SK-N-SH (cell line): ENCODE measurements around the gene EHD3. TPM values are rescaled to one million over a fixed set of nuclear protein-coding genes. Genes with fewer than 3 reads are reported as not detected.

ENCODE experiments used
- CTCF ChIA-PET: fragments of 300-600, 350-600 bp; formaldehyde crosslinking; extraction: SDS; loops from one replicate; lab custom pipeline; 2021; lab: Yijun Ruan, JAX
- POLR2A ChIA-PET: fragments of 350-600 bp; sonication (Branson Sonifier 250); formaldehyde crosslinking; extraction: SDS; loops from one replicate; lab custom pipeline; 2020; ENCODE audit warnings: antibody characterized with exemption, inconsistent platforms; lab: Yijun Ruan, JAX
- DNase-seq: peaks from one replicate; pipeline ENCODE4 v3.0.0; 2012
- H2AFZ ChIP-seq: fragments of 200-600 bp; sonication (generic); 2 replicates; pipeline ENCODE4 v1.8.1; 2016; ENCODE audit warnings: antibody characterized with exemption, mild to moderate bottlenecking, low read depth
- H3F3A ChIP-seq: fragments of 200-600 bp; sonication (generic); replicated peaks from 2 replicates; pipeline ENCODE3; 2016; ENCODE audit warnings: antibody characterized with exemption, mild to moderate bottlenecking; ENCODE audit not compliant: insufficient read depth
- H3K27ac ChIP-seq, 2 experiments: fragments of 200-500 bp in 1 of 2; fragments of 200-600 bp in 1 of 2; sonication (Bioruptor generic) in 1 of 2; sonication (generic), shearing (Covaris generic) in 1 of 2; 2 replicates each; pipeline versions ENCODE4 v1.5.1 to v1.6.1; 2014 to 2016; ENCODE audit warnings: low read depth in 2 of 2, inconsistent platforms in 1 of 2, low read length in 1 of 2, mild to moderate bottlenecking in 1 of 2, mixed read lengths in 1 of 2
- H3K27me3 ChIP-seq: fragments of 200-600 bp; sonication (generic), shearing (Covaris generic); 2 replicates; pipeline ENCODE4 v1.6.1; 2016; ENCODE audit warnings: mixed run types; ENCODE audit not compliant: insufficient read depth
- H3K36me3 ChIP-seq, 2 experiments: fragments of 200-500 bp in 1 of 2; fragments of 200-600 bp in 1 of 2; sonication (Bioruptor generic) in 1 of 2; sonication (generic) in 1 of 2; replicated peaks in 1 of 2; 2 replicates each; pipeline versions ENCODE3 to v1.5.1; 2014 to 2016; ENCODE audit warnings: low read length in 1 of 2, mild to moderate bottlenecking in 1 of 2; ENCODE audit not compliant: insufficient read depth in 2 of 2, control insufficient read depth in 1 of 2
- H3K4me1 ChIP-seq, 2 experiments: fragments of 200-500 bp in 1 of 2; fragments of 200-600 bp in 1 of 2; sonication (Bioruptor generic) in 1 of 2; sonication (generic), shearing (Covaris generic) in 1 of 2; 2 replicates each; pipeline versions ENCODE4 v1.5.1 to v1.6.1; 2014 to 2016; ENCODE audit warnings: low read depth in 1 of 2, low read length in 1 of 2, mixed run types in 1 of 2; ENCODE audit not compliant: insufficient read depth in 2 of 2, control insufficient read depth in 1 of 2
- H3K4me2 ChIP-seq: fragments of 200-600 bp; sonication (generic), shearing (Covaris generic); 2 replicates; pipeline ENCODE4 v1.6.1; 2017; ENCODE audit warnings: mixed run types
- H3K4me3 ChIP-seq, 2 experiments: fragments of 200-500 bp in 1 of 2; fragments of 200-600 bp in 1 of 2; sonication (Bioruptor generic) in 1 of 2; sonication (generic), shearing (Covaris generic) in 1 of 2; 2 replicates each; pipeline versions ENCODE4 v1.5.1 to v1.8.1; 2014 to 2016; ENCODE audit warnings: low read depth in 2 of 2, inconsistent platforms in 1 of 2, low read length in 1 of 2, mild to moderate bottlenecking in 1 of 2, mixed read lengths in 1 of 2, moderate library complexity in 1 of 2
- H3K79me2 ChIP-seq: fragments of 200-600 bp; sonication (generic); 2 replicates; pipeline ENCODE4 v1.8.1; 2017; ENCODE audit warnings: mild to moderate bottlenecking; ENCODE audit not compliant: insufficient read depth
- H3K9ac ChIP-seq: fragments of 200-600 bp; sonication (generic); 2 replicates; pipeline ENCODE4 v1.6.1; 2017; ENCODE audit warnings: mixed run types
- H3K9me2 ChIP-seq: fragments of 200-600 bp; sonication (generic); 2 replicates; pipeline ENCODE4 v1.6.1; 2017; ENCODE audit warnings: mixed run types
- H3K9me3 ChIP-seq: fragments of 200-600 bp; sonication (generic); 2 replicates; pipeline ENCODE4 v1.6.1; 2017; ENCODE audit warnings: mixed run types, mild to moderate bottlenecking, moderate library complexity
- H4K20me1 ChIP-seq: fragments of 200-600 bp; sonication (generic); 2 replicates; pipeline ENCODE4 v1.6.1; 2017; ENCODE audit warnings: mild to moderate bottlenecking, mixed run types; ENCODE audit not compliant: insufficient read depth
- CTCF ChIP-seq: fragments of 200-600 bp; sonication (generic); IDR thresholded peaks from 2 replicates; pipeline ENCODE4 v1.6.1; 2017; ENCODE audit warnings: antibody characterized with exemption, mild to moderate bottlenecking, moderate library complexity
- FOSL2 ChIP-seq: IDR thresholded peaks from 2 replicates; pipeline ENCODE4 v1.4.0; 2012; ENCODE audit warnings: low read depth, mild to moderate bottlenecking, moderate library complexity, borderline replicate concordance
- FOXM1 ChIP-seq: IDR thresholded peaks from 2 replicates; pipeline ENCODE4 v1.4.0; 2012; ENCODE audit warnings: low read depth, mild to moderate bottlenecking
- GABPA ChIP-seq: IDR thresholded peaks from 2 replicates; pipeline ENCODE4 v1.4.0; 2012; ENCODE audit warnings: low read depth, mild to moderate bottlenecking
- GATA2 ChIP-seq: sonication (generic); formaldehyde crosslinking; IDR thresholded peaks from 2 replicates; pipeline ENCODE4 v1.5.0; 2020; ENCODE audit warnings: mild to moderate bottlenecking, missing genetic modification reagents
- JUND ChIP-seq: IDR thresholded peaks from 2 replicates; pipeline ENCODE4 v1.4.0; 2012
- NRF1 ChIP-seq: IDR thresholded peaks from 2 replicates; pipeline ENCODE4 v1.6.1; 2012; ENCODE audit warnings: low read depth, mild to moderate bottlenecking, low read length
- PBX3 ChIP-seq: IDR thresholded peaks from 2 replicates; pipeline ENCODE4; 2012
- RAD21 ChIP-seq: IDR thresholded peaks from 2 replicates; pipeline ENCODE4 v1.6.1; 2012; ENCODE audit warnings: mild to moderate bottlenecking, low read length
- RCOR1 ChIP-seq: fragments of 150-350 bp; IDR thresholded peaks from 2 replicates; pipeline ENCODE4 v1.6.1; 2017; ENCODE audit warnings: antibody characterized with exemption, low read length
- SMC3 ChIP-seq: IDR thresholded peaks from 2 replicates; pipeline ENCODE4 v1.6.1; 2012; ENCODE audit warnings: low read depth, low read length, improper control_type of control experiment
- ZBTB33 ChIP-seq: IDR thresholded peaks from 2 replicates; pipeline ENCODE4 v1.4.0; 2012; ENCODE audit warnings: low read depth, borderline replicate concordance
- WGBS: methylation state at CpG from one replicate; pipeline ENCODE4 v1.1.6; 2017; ENCODE audit warnings: low lambda C conversion rate; 5-methylcytosine and 5-hydroxymethylcytosine counted together
- polyA plus RNA-seq, 3 experiments: library from polyadenylated mRNA; depleted of rRNA; stranded (reverse); fragments of >200 nt; gene quantifications; 2 replicates each; pipeline ENCODE4 v1.2.3, GENCODE V29; 2012
- TF ChIP-seq, protein P1 (sequence below): fragments of 150-350 bp; IDR thresholded peaks from 2 replicates; pipeline ENCODE4 v1.6.1; 2016; ENCODE audit warnings: mild to moderate bottlenecking, low read depth, low read length

Gene EHD3
- polyA plus RNA-seq, 1 of the 3 experiments (the other 2 are of a cell fraction), result 45.4 TPM

GRCh38 chr2:31223026-31223425 lies 10.9 kb upstream of the EHD3 start:
- no peak for TF ChIP-seq GATA2
- TF ChIP-seq NRF1, result no peak
- no peak for TF ChIP-seq ZBTB33
- TF ChIP-seq GABPA, result no peak
- TF ChIP-seq, protein P1, sequence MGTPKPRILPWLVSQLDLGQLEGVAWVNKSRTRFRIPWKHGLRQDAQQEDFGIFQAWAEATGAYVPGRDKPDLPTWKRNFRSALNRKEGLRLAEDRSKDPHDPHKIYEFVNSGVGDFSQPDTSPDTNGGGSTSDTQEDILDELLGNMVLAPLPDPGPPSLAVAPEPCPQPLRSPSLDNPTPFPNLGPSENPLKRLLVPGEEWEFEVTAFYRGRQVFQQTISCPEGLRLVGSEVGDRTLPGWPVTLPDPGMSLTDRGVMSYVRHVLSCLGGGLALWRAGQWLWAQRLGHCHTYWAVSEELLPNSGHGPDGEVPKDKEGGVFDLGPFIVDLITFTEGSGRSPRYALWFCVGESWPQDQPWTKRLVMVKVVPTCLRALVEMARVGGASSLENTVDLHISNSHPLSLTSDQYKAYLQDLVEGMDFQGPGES, result no peak
- no peak for TF ChIP-seq RCOR1
- TF ChIP-seq FOXM1, result no peak
- TF ChIP-seq PBX3, result no peak
- TF ChIP-seq SMC3, result no peak
- Histone ChIP-seq H3K79me2 (no peaks in the 10 kb centered on the region), H3K9ac (no peak overlapping the region), H2AFZ (no peak overlapping the region), H4K20me1 (no peaks in the 10 kb centered on the region), H3K4me1 (peaks cover 0 to 8% of the 10 kb centered on the region in 2 experiments; a peak in 1 of 4 replicates), H3K9me2 (no peaks in the 10 kb centered on the region), H3K9me3 (no peaks in the 10 kb centered on the region), H3K4me3 (no peak overlapping the region), H3K36me3 (no peaks in the 10 kb centered on the region), H3F3A (no peaks in the 10 kb centered on the region), H3K27me3 (peaks cover 33% of the 10 kb centered on the region), H3K4me2 (no peak overlapping the region), H3K27ac (no peak overlapping the region)
- ChIA-PET CTCF (interaction anchor here (1.0 to 2.5 kb wide), 4 partner anchors 10 to 112 kb away, joined by 3 to 15 read pairs (median 4); partner anchors contain the start of gene EHD3), POLR2A (no interaction called here)
- WGBS, result 64% methylated on average over 4 of the region's 4 CpGs
- DNase-seq, result no peak

DNA sequence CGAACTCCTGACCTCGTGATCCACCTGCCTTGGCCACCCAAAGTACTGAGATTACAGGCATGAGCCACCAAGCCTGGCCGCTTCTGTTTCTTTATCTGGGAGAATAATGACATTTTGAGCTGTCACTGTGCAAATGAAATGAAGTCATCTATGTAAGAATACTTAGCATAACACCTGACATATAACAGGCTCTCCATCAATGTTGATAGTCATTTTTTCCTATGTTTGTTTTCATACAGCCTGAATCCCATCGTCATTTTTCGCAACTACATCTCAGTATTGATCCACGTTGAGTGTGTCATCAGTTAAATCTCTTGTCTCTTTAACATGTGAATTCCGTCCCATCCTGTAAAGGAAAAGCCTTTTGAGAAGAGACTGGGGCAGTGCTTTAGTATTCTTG lies 10.2 kb upstream of the EHD3 start:
- no peaks in the 10 kb centered on the region for H3K9me2 ChIP-seq
- peaks cover 0 to 8% of the 10 kb centered on the region in 2 experiments; a peak in 1 of 4 replicates for H3K4me1 ChIP-seq
- no peaks in the 10 kb centered on the region for H3F3A ChIP-seq
- no peak for TF ChIP-seq NRF1
- TF ChIP-seq RAD21, result no peak
- no peak for TF ChIP-seq FOSL2
- TF ChIP-seq CTCF, result no peak
- no peak for TF ChIP-seq RCOR1
- no peak for TF ChIP-seq JUND
- DNase-seq, result no peak
- ChIA-PET POLR2A (no interaction called here), CTCF (interaction anchor here (0.8 to 2.5 kb wide), 5 partner anchors 9 to 111 kb away, joined by 3 to 15 read pairs (median 4); partner anchors contain the start of gene EHD3)
- WGBS, result 57% methylated on average over 7 of the region's 7 CpGs
- H3K79me2 ChIP-seq, result no peaks in the 10 kb centered on the region
- no peak overlapping the region for H3K9ac ChIP-seq
- no peak overlapping the region for H3K4me2 ChIP-seq
- H3K27me3 ChIP-seq, result peaks cover 33% of the 10 kb centered on the region
- no peak overlapping the region for H3K4me3 ChIP-seq
- H3K9me3 ChIP-seq, result no peaks in the 10 kb centered on the region
- no peak overlapping the region for H2AFZ ChIP-seq
- H3K36me3 ChIP-seq, result no peaks in the 10 kb centered on the region
- no peaks in the 10 kb centered on the region for H4K20me1 ChIP-seq
- H3K27ac ChIP-seq, result no peak overlapping the region
